KBM-7 (cell line): ENCODE results near the gene PATJ.
"Not testable (repeated sequence)": the region's sequence is repeated elsewhere in the genome, so short reads cannot be mapped to it uniquely, and the experiment has no call there.

ENCODE experiments used
- DNase-seq: peaks from one replicate; pipeline ENCODE4 v3.0.0-alpha.2; 2015
- in situ Hi-C: fragments of 300-500 bp; cut with MboI; formaldehyde crosslinking; loops from 2 replicates; pipeline ENCODE4 v1.14.3; 2020; ENCODE audit warnings: low sequenced_read_pairs, low pct_unique_long_range_greater_than_20kb, mixed read lengths

PATJ gene

DNA sequence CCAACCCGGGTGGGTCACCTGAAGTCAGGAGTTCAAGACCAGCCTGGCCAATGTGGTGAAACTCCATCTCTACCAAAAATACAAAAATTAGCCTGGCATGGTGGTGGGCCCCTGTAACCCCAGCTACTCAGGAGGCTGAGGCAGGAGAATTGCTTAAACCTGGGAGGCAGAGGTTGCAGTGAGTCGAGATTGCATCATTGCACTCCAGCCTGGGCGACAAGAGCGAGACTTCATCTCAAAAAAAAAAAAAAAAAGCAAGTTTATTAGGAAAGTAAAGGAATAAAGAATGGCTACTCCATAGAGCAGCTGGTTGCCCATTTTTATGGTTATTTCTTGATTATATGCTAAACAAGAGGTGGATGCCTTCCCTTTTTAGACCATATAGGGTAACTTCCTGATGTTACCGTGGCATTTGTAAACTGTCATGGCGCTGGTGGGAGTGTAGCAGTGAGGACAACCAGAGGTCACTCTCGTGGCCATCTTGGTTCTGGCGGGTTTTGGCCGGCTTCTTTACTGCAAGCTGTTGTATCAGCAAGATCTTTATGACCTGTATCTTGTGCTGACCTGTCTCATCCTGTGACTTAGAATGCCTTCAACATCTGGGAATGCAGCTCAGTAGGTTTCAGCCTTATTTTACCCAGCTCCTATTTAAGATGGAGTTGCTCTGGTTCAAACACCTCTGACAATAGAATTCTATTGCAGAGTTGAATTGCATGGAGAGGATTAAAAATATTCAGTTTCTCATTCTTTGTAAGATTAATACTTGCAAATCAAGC is 224.4 kb downstream of the PATJ start:
- in situ Hi-C loops, DNase-seq: not testable (repeated sequence)

DNA sequence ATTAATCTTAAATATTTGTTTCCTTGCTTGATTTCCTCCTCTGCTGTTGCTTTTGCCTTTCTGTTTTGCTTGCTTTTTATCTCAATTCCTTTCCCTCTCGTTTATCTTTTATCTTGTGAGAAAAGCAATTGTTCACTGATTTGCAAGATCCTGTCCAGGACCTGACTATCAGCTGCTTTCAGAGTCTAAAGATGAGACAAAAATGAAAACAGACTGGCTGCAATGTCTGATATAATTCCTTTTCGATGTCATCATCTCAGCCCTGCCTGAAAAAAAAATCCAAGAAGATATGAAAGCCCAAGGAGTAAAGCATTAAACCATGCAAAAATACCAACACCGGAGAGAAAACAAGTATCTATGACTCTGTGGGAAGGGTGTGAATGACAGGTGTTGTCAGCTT is 225.5 kb downstream of the PATJ start:
- no peak for DNase-seq
- in situ Hi-C loops, result no loop called here

DNA sequence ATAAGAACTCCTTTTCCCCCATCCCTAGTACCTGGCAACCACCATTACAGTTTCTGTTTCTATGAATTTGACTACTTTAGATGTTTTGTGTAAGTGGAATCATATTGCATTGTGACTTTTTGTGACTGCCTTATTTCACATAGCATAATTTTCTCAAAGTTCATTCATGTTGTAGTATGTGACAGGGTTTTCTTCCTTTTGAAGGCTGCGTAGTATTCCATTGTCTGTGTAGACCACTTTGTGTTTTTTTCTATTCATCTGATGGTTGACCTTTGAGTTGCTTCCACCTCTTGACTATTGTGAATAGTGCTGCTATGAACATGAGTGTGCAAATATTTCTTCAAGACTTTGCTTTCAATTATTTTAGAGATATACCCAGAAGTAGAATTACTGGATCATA is 226.6 kb downstream of the PATJ start:
- in situ Hi-C loops, result no loop called here
- no peak for DNase-seq

DNA sequence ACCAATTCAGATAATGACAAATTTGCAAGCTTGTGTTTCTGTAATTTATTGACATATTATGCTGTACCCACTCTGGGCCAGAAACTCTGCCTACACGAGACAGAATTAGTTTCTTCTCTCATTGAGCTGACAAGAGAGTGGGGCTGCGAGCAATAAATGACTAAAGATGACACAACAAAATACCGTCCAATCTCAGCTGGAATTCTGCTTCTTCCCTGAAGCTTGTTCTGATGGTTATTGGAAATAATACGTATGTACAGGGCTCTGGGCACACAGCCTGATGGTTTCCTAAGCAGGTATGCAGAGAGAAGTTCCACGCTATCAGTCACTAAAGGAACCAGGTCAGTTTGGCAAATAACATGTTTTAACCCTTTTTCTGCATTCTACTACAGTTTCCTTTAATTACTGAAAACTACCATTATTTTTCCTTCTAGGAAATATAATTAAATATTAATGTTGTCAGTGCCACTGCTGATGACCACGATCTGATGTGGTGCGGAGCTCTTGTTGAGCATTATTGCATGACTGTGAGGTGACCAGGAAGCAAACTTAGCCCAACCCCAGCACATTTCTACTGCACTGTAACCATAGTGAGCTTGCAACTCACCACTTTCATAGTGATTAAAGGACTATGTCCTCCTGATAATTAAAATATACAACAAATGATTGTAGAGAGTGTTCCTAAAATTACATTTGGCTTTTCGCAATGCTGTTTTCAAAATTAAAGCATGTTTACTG is 231.0 kb downstream of the PATJ start:
- in situ Hi-C loops, result no loop called here
- no peak for DNase-seq

DNA sequence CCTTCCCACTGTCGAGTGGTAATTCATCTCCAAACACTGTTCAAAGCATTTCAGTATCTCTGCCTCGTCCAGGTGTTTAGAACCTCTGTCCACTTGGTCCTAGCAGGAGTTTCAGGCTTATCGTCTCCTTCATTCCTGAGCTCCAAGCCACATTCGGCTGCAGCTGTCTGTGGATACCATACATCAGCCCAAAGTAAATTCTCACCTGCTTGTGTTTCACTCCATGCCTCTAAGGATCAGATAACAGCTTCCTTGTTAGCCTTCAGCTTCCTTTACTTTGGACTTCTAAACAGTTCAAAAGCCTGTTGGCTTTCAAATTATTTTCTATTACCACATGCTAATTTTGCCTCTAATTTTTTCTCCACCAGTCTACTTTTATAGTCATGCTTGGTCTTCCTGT is 233.4 kb downstream of the PATJ start:
- DNase-seq, result no peak
- in situ Hi-C loops, result no loop called here

DNA sequence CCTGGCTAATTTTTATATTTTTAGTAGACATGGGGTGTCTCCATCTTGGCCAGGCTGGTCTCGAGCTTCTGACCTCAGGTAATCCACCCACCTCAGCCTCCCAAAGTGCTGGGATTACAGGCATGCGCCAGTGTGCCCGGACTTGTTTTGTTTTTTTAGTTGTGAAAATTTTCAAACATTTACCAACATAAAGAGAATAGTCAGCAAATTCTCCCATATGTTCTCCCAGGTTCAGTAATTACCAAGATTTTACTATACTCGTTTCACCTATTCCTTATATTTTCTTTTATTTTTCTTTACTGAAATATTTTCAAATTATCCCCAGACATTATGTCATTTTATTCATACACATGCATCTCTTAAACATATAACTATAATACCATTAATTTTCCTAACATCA is 234.3 kb downstream of the PATJ start:
- no peak for DNase-seq
- in situ Hi-C loops, result no loop called here

DNA sequence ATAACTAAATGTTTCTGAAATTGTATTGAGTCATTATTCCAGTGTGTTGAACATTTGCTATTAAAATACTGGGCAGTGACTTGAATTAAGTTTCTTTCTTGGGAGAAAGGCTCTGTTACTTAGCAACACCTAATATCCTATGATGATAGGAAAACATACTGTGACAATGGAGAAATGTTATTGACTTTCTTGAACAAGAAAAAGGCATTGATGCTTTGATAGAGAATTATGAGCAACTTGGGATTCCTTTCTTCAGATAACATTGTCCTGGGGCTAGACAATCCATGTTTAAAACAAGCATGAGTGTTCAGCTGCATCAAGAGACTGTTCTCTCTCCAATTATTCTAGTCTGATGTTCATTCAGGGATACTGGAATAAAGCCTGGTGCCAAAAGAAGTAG is 236.5 kb downstream of the PATJ start:
- no peak for DNase-seq
- in situ Hi-C loops, result no loop called here

DNA sequence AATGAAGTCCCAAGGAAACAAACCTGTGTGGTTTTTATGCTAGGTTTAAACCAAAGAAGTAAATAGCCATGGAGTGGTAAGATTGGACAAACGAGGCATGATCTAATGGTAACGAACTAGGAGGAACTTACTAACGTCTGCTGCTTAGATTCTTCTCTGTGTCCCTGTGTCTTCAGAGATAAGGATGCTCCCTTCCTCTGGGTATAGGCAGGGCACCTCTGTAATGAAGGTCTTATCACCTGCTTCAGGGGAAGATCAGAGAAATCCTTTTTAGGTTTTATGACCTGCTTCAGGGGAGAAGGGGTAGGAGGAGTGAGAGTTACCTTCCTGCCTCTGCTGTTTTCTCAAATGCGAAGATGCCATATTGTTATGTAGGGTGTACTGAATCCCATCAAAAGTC is 237.4 kb downstream of the PATJ start:
- in situ Hi-C loops, result no loop called here
- DNase-seq, result no peak

DNA sequence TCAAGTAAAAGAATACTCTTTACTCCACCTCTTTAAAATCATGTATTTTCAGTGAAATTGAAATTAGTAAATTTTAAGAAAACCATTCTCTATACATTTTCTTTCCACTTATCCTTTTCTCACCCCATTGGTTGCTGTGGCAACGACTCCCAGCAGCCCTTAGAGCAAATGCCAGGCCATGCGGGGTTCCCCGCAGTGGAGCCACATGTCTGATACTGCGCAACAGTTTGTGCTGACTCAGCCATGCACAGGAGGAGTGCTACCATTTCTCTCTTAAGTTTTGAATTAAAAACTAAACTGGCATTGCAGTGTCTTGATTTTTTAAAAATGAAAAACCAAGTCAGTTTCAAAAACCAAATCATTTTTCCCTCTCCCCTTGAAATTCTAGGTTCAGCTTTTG is 238.3 kb downstream of the PATJ start:
- in situ Hi-C loops, result no loop called here
- DNase-seq, result no peak

DNA sequence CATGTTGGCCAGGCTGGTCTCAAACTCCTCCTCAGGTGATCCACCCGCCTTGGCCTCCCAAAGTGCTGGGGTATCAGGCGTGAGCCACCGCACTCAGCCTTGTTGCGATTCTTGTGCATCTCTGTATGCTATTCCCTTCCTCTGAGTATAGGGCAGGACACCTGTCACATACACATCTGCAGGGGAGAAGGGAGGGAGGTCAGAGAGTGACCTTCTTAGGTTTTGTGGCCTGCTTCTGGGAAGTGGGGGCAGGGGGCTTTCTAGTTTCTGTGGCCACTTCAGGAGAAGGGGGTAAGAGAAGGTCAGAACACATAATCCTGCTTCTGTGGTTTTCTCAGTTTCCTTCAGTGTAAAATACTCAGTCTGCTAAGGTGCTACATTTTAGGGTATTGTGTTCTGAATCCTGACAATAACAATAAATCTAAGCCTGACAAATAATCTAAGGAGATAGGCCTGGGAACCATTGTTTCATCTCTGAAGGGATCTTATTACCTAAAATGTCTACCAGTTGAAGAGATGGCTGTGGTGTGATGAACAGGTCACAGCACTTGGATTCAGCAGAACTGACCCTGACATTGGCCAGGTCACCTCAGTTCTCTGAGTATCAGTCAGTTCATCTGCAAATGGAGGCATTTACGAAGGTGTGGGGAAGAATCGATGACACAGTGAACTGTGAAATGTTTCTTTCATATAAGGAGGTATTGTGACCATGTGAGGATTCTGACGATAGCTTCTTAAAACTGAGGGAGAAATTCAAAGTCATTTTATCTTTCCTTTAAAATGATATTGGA is 239.8 kb downstream of the PATJ start:
- in situ Hi-C loops, result no loop called here
- no peak for DNase-seq

DNA sequence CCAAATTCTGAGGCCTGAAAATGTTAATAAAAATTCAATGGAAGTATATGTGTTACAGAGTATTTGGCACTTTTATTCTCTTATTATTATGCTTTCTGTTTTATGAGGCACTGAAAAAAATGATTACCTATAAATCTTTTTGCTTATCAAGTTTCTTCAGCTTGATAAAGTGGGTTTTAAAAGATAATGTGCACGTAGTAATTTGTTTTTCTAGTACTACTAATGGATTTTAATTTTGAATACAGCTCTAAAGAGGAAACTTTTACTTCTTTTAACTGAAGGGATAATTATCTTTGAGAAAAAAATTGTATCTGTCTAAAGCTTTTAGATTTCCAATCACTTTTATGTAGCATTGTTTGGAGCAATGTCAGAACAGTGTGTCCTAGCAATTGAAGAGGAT is 241.0 kb downstream of the PATJ start:
- no peak for DNase-seq
- in situ Hi-C loops, result no loop called here

DNA sequence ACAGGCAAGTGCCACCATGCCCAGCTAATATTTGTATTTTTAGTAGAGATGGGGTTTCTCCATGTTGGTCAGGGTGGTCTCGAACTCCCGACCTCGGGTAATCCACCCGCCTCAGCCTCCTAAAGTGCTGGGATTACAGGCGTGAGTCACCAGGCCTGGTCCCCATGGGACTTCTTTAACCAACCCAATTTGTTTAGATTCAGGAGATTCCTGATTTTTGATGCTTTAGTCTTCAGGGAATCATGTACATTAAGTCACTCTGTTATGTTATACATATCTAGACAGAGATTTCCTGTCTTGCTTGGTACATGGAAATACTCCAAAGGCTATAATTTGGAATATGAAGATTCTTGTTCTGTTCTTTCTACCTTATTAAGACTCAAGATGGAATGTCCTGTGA is 250.0 kb downstream of the PATJ start:
- no peak for DNase-seq
- in situ Hi-C loops, result no loop called here

DNA sequence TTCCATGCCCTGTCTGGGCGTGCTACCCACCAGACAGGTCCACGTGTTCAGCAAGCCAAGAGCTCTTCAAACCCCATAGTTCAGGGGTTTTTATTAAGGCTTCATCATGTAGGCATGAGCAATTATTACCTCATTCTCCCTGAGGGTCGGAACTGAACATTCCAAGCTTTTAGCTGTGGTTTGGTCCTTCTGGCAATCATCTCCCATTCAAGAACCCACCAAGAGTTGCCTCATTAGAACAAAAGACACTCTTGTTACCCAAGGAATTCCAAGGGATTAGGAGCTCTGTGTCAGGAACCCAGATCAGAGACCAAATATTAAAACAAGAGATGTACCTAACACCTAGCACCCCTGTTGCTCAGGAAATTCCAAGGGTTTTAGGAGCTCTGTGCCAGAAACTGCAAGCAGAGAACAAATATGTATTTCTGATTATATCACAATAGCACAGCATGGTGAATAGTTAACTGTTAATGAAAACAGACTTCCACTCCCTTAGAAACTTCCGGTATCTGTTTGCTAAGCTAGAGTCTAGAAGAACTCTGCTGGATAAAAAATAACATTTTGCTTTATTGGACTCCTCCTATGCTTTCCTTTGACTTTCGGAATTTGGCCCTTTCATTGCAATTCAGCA is 251.2 kb downstream of the PATJ start:
- in situ Hi-C loops, result no loop called here
- DNase-seq, result no peak

DNA sequence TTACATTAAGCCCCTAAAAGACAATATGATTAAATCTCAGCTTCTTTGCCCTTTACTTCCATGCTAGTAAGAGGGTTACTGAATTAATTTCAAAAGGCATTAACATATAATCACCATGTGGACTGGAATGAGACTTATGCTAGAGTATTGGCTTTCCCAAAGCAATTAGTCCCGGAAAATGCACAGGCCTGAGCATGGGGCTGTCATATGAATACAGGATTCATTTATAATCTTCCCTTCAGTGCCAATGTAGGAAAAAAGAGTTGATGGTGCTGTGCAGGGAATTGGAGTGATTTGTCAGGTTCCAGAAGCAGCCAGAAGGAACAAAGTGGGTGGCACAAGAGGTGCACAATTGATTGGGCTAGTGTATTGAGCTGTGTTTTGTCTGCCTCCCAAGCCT is 253.4 kb downstream of the PATJ start:
- in situ Hi-C loops, result no loop called here
- DNase-seq, result no peak

DNA sequence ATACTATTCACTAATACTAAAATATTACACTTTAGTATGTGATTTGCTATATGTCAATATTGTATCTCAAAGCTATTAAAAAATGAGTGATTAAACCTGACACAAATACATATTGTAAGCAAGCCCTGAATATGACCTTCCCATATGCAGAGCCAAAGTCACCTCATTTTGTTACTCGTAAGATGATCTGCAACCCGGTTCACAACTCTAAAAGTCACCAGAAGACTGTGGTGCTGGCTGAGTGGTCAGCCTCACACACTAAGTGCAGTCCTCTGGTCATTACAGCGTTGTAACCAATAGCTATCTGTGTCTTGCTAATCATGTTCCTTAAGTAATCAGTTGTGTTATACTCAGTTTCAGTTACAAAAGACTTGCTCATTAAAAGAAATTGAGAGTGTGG is 254.8 kb downstream of the PATJ start:
- no peak for DNase-seq
- in situ Hi-C loops, result no loop called here

DNA sequence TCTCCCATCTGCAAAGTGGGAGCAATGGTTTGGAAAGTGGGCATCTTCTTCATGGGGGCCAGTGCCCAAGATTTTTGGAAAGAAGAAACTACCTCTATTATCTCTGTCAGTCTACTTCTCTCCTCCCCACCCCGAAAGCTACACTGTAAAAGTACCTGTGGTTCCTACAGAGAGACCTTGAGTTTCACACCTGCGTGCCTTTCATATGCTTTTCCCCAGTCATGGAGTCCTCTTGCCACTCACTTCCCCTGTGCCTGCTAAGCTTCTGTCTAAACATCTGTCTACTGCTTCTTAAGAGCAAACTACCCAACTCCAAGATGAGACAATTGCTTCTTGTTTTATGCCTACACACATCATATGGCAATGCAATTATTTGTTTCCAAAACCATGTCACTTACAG is 261.5 kb downstream of the PATJ start:
- in situ Hi-C loops, result no loop called here
- no peak for DNase-seq

DNA sequence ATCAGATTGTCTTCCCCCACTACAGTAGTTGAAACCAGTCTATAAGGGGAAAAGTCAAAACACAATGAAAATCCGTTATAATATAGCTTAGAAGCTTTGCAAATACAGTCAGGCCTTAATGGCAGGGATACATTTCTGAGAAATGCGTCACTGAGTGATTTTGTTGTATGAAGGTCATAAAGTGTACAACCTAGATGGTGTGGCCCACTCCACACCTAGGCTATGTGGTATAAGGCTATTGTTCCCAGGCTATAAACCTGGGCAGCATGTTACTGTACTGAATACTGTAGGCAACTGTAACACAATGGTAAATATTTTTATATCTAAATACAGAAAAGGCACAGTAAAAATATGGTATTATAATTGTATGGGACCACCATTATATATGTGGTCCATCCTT is 264.4 kb downstream of the PATJ start:
- no peak for DNase-seq
- in situ Hi-C loops, result no loop called here

DNA sequence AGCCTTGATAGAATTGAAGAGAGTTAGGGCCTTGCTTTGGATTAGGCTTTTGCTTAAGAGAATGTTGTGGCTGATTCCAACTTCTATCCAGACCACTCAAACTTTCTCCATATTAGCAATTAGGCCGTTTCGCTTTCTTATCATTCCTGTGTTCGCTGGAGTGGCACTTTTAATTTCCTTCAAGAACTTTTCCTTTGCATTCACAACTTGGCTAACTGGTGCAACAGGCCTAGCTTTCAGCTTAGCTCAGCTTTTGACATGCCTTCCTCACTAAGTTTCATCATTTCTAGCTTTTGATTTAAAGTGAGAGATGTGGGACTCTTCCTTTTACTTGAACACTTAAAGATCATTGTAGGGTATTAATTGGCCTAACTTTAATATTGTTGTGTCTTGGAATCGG is 268.7 kb downstream of the PATJ start:
- in situ Hi-C loops, result no loop called here
- no peak for DNase-seq

DNA sequence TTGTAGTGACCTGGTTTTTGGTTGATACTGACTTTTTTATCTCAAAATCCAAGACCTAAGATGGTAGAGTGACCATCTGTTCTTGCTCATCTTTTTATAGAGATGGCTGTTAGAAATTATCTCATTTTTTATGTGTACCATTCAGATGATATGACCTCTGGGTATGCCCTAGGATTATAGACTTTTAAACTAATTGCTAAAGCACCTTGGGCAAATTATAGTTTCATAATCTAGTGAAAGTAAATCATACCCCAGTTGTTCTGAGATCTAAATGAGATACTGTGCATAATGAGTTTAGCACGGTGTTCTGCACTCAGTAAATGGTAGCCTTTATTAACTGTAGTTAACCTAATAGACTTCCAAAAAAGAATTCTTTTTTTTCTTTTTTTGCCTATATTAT is 269.8 kb downstream of the PATJ start:
- in situ Hi-C loops, result no loop called here
- no peak for DNase-seq

DNA sequence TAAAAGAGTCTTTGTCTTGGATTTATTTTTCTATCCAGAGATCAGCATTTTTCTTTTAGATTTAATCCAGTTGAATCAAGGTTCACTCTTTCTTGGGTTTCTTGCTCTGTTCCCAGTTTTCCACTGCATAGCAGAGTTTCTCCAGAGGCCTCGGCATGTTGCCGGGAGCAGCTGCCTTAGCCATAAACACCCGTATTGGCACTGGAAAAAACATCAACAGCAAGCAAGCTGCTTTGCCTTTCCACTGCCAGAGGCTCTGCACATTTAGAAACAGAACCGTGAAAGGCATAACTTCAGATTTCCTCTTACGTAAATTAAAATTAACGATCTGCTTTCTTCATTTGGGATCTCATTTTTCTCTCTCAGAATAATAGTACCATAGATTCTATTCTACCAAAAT is 270.6 kb downstream of the PATJ start:
- in situ Hi-C loops, result no loop called here
- DNase-seq, result no peak
